ENCODE data around the gene F10.
"Not testable (repeated sequence)": the region's sequence is repeated elsewhere in the genome, so short reads cannot be mapped to it uniquely, and the experiment has no call there.

GRCh38 chr13:113108521-113108920 is 14.1 kb upstream of the F10 start:
- not testable (repeated sequence) for TF ChIP-seq EZH2 (IDR thresholded peaks at IDR 0.05; ENCODE audit: borderline replicate concordance, low read length); CTCF (conservative IDR thresholded peaks at IDR 0.05 in 1 of 2, IDR thresholded peaks at IDR 0.05 in 1 of 2; ENCODE audit: extremely low read depth in 1 of 2, insufficient read depth in 1 of 2, low read depth in 1 of 2, low read length in 2 of 2)
